HCT116 (cell line): ENCODE results near the gene SENP3.
"Not testable (repeated sequence)": the region's sequence is repeated elsewhere in the genome, so short reads cannot be mapped to it uniquely, and the experiment has no call there.

Experiments
- ELF1 ChIP-seq: IDR thresholded peaks from 2 replicates; pipeline ENCODE4 v1.6.1; 2012; ENCODE audit warnings: low read depth, borderline replicate concordance
- EZH2 ChIP-seq: fragments of 200-600 bp; sonication (generic); IDR thresholded peaks from 2 replicates; pipeline ENCODE4 v1.6.1; 2017; ENCODE audit warnings: antibody characterized with exemption, mixed run types
- EZH2phosphoT487 ChIP-seq: fragments of 200-600 bp; IDR thresholded peaks from 2 replicates; pipeline ENCODE4 v1.6.1; 2018; ENCODE audit warnings: antibody characterized with exemption, borderline replicate concordance
- POLR2A ChIP-seq: IDR thresholded peaks from 2 replicates; pipeline ENCODE4 v1.7.0; 2011; ENCODE audit warnings: borderline replicate concordance; ENCODE audit not compliant: insufficient read depth, insufficient read length; ENCODE audit errors: extremely low read depth
- POLR2AphosphoS5 ChIP-seq: IDR thresholded peaks from 2 replicates; pipeline ENCODE4 v1.6.1; 2011; ENCODE audit warnings: mild to moderate bottlenecking, low read depth, low read length, moderate library complexity
- RAD21 ChIP-seq: IDR thresholded peaks from 2 replicates; pipeline ENCODE4 v1.6.1; 2012; ENCODE audit warnings: low read depth, mild to moderate bottlenecking
- YY1 ChIP-seq: IDR thresholded peaks from 2 replicates; pipeline ENCODE4 v1.6.1; 2011; ENCODE audit warnings: low read length, low read depth, moderate library complexity, mild to moderate bottlenecking; ENCODE audit not compliant: insufficient replicate concordance; ENCODE audit errors: extremely low read depth
- TF ChIP-seq, protein P1 (sequence below), 3 experiments: fragments of 200-600 bp in 1 of 3; sonication (generic) in 1 of 3; IDR thresholded peaks in 2 of 3; conservative IDR thresholded peaks in 1 of 3; 2 replicates each; pipeline ENCODE4 v1.5.1; 2012 to 2017; ENCODE audit warnings: low read depth in 2 of 3, low read length in 2 of 3, antibody characterized with exemption in 1 of 3, borderline replicate concordance in 1 of 3, control low read depth in 1 of 3, mild to moderate bottlenecking in 1 of 3, mixed read lengths in 1 of 3, mixed run types in 1 of 3, moderate library complexity in 1 of 3; ENCODE audit not compliant: insufficient read depth in 1 of 3
- TF ChIP-seq, protein P2 (sequence below): IDR thresholded peaks from 2 replicates; pipeline ENCODE4 v1.6.1; 2012
- TF ChIP-seq, protein P3 (sequence below): IDR thresholded peaks from 2 replicates; pipeline ENCODE4 v1.6.1; 2012

DNA sequence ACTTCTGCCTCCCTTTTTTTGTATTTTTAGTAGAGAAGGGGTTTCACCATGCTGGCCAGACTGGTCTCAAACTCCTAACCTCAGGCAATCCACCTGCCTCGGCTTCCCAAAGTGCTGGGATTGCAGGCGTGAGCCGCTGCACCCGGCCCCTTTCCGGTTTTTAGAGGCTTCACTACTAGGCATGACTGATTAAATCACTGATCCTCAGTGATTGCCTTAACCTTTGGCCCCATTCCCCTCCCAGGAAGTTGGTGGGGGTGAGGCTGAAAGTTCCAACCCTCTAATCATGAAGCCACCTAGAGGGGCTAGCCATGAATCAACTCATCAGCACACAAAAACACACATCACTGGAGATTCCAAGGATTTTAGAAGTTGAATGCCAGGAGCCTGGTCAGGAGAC lies 35.8 kb downstream of the SENP3 start:
- TF ChIP-seq, protein P1, sequence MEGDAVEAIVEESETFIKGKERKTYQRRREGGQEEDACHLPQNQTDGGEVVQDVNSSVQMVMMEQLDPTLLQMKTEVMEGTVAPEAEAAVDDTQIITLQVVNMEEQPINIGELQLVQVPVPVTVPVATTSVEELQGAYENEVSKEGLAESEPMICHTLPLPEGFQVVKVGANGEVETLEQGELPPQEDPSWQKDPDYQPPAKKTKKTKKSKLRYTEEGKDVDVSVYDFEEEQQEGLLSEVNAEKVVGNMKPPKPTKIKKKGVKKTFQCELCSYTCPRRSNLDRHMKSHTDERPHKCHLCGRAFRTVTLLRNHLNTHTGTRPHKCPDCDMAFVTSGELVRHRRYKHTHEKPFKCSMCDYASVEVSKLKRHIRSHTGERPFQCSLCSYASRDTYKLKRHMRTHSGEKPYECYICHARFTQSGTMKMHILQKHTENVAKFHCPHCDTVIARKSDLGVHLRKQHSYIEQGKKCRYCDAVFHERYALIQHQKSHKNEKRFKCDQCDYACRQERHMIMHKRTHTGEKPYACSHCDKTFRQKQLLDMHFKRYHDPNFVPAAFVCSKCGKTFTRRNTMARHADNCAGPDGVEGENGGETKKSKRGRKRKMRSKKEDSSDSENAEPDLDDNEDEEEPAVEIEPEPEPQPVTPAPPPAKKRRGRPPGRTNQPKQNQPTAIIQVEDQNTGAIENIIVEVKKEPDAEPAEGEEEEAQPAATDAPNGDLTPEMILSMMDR (IDR thresholded peaks at IDR 0.05 in 2 of 3, conservative IDR thresholded peaks at IDR 0.05 in 1 of 3; ENCODE audit: borderline replicate concordance in 1 of 3, insufficient read depth in 1 of 3, low read depth in 2 of 3, low read length in 2 of 3), result not testable (repeated sequence)
- not testable (repeated sequence) for TF ChIP-seq RAD21, POLR2A, YY1, EZH2, POLR2AphosphoS5, EZH2phosphoT487, ELF1
- TF ChIP-seq, protein P2, sequence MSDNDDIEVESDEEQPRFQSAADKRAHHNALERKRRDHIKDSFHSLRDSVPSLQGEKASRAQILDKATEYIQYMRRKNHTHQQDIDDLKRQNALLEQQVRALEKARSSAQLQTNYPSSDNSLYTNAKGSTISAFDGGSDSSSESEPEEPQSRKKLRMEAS, result not testable (repeated sequence)
- TF ChIP-seq, protein P3, sequence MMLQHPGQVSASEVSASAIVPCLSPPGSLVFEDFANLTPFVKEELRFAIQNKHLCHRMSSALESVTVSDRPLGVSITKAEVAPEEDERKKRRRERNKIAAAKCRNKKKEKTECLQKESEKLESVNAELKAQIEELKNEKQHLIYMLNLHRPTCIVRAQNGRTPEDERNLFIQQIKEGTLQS, result not testable (repeated sequence)
